ENCODE results near the gene MARCHF6.
"Not testable (repeated sequence)": the region's sequence is repeated elsewhere in the genome, so short reads cannot be mapped to it uniquely, and the experiment has no call there.

MARCHF6 gene

DNA sequence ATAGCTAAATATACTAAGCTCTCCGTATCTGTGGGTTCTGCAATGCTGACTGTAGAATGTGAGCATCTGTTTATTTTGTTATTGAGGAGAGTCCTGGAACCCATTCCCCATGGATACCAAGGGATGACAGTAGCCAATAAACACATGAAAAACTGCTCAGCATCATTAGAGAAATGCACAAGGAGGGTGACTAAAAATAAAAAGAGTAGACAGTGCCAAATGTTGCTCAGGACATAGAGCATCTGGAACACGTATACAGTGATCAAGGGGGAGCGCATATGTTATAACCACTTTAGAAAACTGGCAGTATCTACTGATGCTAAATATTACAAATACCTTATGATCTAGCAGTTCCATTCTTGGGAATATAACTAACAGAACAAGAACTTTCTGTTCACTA is 31.0 kb downstream of the MARCHF6 start:
- no peak for DNase-seq

DNA sequence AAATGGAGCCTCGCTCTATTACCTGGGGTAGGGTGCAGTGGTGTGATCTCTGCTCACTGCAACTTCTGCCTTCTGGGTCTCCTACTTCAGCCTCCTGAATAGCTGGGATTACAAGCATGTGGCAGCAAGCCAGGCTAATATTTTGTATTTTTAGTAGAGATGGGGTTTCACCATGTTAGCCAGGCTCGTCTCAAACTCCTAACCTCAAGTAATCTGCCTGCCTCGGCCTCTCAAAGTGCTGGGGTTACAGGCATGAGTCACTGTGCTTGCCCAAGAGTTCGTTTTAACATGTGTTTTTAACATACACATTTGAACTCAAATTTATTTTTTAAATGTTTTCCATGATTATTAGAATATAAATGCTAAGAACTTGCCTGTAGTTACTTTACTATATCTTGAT is 34.2 kb downstream of the MARCHF6 start:
- DNase-seq = no peak

DNA sequence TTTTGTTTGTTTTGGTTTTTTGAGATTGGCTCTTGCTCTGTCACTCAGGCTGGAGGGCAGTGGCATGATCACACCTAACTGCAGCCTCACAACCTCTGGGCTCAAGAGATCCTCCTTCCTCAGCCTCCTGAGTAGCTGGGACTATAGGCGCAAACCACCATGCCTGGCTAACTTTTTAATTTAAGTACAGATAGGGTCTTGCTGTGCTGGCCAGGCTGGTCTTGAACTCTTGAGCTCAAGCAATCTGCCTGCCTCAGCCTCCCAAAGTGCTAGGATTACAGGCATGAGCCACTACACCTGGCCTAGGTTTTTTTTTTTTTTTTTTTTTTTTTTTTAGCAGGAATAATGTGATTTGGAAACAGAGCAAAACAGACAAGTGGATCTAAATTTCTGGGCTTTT is 37.6 kb downstream of the MARCHF6 start:
- DNase-seq = no peak

DNA sequence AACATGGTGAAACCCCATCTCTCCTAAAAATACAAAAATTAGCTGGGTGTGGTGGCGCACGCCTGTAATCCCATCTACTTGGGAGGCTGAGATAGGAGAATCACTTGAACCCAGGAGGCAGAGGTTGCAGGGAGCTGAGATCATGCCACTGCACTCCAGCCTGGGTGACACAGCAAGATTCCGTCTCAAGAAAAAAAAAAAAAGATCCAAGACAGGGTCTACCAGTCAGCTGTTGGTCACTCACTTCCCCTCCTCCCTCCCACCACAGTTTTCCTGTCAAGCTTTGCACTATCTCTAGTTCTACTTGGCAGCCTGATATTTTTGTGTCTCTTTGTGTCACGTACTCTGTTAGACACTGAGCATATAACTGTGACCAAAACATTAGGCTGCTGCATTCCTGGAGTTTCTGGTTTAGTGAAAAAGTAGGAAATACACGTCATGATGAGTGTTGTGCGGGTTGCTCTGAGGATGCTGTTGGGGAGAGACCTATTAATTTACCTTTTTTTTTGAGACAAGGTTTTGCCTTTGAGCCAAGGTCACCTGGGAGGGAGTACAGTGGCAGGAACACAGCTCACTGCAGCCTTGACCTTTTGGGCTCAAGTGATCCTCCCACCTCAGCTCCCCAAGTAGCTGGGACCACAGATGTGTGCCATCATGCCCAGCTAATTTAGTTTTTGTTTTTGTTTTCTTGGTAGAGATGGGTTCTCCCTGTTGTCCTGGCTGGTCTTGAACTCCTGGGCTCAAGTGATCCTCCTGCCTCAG is 39.3 kb downstream of the MARCHF6 start:
- DNase-seq = not testable (repeated sequence)

DNA sequence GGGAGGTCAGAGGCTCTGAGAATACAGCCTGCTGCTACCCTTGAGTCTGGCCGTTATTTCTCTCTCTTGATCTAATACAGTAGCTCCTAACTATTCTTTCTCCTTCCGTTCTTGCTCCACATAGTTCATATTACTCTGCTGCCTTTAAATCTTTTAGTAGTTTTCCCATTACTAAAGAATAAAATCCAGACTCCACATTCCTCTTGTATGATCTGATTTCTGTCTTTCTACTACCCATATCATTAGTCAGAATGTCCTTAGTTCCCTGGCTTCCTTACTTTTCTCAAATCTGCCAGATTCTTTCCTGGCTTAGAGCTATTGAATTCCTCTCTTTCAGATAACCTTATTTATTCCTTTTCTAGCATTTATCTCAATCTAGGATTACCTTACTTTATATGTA is 40.0 kb downstream of the MARCHF6 start:
- DNase-seq = no peak

DNA sequence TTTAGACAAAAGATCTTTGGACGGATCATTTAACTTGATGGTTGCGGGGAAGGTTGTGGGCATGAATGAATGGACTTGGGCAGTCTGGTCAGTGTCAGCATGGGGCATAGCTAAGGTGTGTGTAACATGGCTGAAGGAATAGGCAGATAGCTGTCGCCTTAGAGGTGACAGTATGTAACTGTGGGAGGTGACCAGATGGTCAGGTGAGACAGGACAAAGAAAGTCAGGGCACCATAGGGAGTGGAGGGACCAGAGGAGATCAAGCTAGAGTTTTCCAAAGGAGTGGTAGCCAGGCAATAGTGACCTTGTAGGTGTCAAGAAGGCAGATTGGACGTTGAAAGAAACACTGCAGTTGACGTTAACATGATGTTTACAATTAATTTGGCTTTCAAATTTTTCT is 43.1 kb downstream of the MARCHF6 start:
- no peak for DNase-seq

DNA sequence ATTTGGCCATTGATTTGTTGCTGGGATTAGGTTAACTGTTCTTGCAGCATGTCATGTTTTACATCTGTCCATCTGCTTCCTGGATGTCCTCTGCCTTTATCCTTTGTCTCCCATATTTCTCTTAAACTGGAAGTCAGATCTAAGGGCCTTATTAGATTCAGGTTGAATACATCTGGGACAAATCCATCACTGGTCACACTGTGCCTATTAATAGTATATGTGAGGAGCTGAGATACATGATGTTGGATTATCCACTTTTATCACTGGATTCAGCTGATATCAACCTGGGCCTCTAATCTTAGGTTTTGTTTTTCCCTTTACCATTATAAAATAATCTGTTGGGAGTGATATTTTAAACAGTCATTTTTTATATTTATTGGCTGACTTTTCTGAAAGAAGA is 46.3 kb downstream of the MARCHF6 start:
- no peak for DNase-seq

DNA sequence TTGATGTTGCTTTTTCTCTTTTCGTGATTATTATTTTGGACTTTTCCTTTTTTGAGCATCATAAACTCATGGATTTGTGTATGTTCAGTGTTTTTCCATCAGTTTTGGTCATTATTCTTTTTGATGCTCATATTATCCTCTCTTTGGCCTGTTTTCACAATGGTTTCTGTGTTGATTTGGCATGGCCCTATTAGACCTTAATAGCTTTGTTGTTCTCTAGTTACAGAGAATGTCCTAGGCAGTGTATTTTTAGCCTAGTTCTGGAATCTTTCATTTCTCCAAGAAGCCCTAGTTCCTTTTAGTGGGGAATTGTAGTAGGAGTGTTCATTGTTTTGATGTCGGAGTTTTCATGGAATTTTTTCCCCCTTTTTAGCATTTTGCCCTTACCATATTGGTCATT is 46.9 kb downstream of the MARCHF6 start:
- DNase-seq = no peak

DNA sequence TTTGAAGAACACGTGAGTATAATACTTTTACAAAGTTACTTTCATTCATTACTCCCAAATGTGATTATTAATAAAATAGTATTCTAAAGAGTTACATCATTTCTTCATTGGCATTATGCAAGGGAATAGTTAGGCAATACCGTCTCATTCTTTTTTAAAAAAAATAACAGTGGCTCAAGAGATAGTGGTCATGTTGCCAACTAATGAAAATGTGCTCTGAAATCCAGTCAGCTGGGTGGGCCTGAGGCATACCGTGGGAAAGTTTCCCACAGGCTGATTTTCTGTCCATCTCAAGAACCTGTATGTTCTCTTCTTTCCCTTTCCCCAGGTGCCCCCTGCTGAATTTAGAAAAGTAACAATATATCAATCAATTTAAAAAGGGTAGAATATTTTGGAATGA is 47.3 kb downstream of the MARCHF6 start:
- no peak for DNase-seq

DNA sequence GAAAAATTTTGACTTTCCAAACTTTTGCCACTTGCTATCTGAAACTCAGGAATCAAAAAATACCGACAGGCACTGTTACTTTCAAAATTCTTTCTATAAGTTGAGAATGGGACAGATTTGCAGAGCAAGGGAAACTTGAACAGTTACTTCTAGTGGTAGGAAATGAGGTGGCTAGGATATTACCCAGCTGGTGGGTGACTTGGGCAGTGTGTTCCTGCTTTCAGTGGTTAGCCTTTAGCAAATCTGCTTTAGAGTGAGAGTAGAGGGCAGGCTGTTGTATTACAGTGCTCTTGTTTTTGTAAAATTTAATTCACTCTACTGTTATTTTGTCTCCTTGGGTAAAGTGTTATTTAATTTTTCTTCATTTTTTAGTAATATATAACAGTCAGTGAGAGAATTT is 48.0 kb downstream of the MARCHF6 start:
- no peak for DNase-seq
